ENCODE measurements around the gene DHFR2.
A peak's percentile ranks its signal among the peaks of the same experiment; 100 is the strongest.
"Not testable (repeated sequence)": the region's sequence is repeated elsewhere in the genome, so short reads cannot be mapped to it uniquely, and the experiment has no call there.

DHFR2 gene

DNA sequence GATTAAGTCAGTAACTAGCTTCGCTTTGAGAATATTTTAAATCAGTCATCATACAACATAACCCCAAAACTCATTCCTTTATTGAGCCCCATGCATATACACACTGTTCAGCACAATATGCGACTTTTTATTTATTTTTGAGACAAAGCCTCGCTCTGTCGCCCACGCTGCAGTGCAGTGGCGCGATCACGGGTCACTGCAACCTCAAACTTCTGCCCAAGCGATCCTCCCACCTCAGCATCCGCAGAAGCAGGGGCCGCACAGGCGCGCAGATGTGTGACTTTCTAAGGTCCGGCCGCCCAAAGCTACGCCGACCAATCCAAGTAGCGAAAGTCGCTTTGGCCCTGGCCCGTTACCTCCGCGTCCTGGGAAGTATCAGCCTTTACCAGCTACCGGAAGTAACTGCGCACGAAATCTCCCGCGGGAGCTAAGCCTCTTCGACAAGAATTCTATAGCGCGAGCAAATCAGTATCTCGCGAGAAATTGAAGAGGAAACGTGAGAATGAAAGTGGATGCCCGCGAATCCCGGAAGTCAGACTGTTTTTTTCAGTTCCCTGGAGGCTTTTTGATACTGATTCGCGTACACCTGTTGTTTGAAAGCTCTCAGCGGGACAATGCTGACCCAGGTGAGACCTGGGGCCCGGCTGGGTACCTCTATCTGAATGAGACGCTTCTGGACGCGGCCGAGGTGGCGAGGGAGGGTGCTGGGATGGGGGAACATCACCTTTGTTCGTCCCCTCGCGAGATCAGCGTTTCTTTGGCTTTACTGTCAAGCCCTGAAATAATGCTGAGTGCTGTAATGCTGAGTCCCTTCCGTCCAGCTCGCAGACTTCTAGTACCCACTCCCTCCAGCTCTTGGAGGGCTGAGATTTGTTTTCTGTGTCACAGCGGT, at the start of gene DHFR2, which contains the start of gene NSUN3:
Gene DHFR2 (minus strand): TSS at position 404 of the 892 bp plus-strand sequence. CDS start 1,405 bp downstream, outside the sequence.
Gene NSUN3 (plus strand): TSS at position 549 of the 892 bp plus-strand sequence. CDS start 66 bp downstream, at position 615.
- peak; percentile 96 for DNase-seq

DNA sequence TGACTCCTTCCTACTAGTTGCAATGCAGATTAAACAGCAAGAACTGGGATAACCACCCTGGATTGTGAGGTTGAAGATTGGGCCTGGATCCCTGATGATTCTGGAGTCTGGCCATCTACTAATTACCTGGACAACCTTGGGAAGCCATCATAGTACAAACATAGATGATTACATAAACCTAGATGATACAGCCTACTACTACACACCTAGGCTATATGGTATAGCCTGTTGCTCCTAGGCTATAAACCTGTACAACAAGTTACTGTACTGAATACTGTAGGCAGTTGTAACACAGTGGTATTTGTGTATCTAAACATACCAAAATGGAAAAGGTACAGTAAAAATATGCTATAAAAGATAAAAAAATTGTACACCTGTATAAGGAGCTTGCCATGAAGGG, 48.1 kb upstream of the DHFR2 start:
- no peak for DNase-seq

DNA sequence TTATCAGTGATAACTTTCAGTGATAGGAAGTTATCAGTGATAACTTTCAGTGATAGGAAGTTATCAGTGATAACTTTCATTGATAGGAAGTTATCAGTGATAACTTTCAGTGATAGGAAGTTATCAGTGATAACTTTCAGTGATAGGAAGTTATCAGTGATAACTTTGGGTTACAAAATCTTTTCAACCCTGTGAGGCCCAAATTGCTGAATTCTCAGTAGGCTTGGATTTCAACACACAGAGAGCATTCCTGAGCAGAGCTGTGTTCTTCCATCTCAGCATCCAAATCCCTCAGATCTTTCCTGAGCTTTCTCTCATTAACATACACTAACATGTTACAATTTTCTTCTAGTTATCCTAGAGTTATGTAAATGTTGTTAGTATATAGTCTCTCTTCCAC, 47.5 kb upstream of the DHFR2 start:
- not testable (repeated sequence) for DNase-seq

DNA sequence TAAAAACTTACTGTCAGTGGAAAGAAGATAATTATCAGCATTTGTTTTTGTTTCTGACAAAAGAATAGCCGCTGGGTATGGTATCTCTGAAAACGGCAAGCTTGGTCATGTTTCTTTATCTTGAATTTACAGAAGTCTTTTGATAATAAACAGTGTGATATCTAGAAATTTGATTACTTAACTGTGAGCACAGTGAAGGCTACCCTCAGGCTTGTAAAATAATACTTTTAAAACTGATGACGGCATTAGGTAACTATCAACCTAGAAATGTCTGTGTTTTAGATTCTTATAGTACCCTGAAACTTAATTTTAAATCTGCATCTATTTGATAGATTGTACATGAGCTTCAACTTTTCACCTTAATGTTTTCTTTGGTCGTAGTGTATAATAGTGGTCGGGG, 43.6 kb upstream of the DHFR2 start:
- DNase-seq: no peak

DNA sequence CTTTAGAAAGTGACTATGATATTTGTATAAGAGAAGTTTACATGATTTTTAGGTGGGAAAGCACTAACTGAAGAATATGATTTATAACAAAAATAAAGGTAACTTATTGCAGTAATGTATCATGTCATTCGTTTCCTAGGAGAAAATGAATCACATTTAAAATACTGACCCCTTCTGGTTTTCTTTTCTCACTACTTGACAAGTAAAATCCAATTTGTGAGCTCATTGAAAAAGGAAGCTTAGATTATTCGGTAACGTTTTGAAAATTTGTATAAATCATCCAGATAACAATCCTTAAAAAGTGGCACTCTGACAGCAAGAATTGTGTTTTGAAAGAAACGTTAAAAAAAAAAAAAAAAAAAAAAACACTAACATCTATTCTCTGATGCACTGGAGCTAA, 39.1 kb upstream of the DHFR2 start:
- no peak for DNase-seq

DNA sequence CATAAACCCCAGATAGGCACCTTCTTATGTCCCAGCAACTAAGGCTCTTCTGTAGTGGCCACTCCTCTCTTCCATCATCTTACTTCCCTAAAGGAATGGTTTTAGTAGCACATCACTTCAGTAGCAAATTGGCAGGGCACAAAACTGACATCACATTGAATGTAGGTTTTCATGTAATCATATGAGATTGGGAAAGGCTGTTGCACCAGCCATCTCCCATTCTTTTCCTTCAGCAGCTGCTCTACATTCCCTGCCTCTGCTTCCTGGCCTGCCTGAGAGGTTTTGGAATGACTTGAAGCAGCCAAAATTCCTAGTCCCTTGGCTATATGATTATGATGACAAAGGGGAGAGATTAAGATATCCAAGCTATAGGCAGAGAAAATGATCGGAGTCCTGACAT, 36.6 kb upstream of the DHFR2 start:
- DNase-seq: no peak

DNA sequence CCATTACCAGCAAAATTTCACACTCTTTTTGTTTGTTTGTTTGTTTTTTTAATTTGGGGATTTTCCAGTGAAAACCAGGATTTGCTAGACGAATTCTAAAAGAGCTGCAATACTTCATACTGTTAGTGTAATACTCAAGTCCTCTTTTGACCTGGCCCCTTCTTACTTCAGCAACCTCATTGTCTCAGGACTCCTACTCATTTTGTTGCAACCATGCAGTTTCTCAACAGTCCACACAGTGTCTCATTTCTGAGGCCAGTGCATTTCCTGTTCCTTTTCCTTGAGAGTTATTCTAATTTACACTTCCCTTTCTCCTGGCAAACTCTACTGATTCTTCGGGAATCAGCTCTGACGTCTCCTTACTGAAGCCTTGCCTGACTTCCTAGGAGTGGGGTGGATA, 35.7 kb upstream of the DHFR2 start:
- DNase-seq: no peak

DNA sequence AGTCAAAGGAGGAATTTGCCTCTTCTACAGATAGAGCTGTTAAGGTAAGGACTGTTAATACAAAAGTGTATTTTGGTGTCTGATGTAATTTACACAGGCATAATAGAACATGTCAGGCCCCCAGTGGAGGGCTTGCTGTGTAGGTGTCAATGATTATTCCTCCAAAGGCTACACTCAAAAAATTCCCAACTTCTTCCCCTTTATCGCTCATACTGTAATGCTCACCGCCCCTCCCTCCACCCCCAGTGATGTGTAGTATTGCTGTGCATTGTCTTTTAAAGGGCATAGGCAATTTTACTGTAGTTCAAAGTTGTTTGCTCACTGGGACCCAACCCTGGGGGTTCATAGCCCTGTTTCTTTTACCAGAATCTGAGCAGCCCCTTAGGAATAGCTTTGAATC, 32.4 kb upstream of the DHFR2 start:
- no peak for DNase-seq

DNA sequence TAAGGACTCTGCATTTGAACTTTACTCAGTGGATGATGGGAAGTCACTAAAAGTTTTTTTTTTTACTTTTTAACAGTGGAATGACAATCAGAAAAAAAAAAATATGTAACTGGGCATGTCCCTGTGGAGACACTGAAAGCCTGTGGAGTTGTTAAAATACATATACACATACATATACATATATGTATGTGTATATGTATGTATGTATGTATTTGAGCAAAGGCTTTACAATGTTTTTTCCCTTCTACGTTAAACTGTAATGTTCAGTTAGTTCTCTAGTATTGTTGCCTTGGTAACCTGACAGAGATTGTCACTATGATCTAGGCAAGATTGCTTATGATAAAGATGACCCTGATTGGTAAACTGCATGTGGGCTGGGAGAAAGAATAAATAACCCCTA, 30.4 kb upstream of the DHFR2 start:
- DNase-seq: no peak

DNA sequence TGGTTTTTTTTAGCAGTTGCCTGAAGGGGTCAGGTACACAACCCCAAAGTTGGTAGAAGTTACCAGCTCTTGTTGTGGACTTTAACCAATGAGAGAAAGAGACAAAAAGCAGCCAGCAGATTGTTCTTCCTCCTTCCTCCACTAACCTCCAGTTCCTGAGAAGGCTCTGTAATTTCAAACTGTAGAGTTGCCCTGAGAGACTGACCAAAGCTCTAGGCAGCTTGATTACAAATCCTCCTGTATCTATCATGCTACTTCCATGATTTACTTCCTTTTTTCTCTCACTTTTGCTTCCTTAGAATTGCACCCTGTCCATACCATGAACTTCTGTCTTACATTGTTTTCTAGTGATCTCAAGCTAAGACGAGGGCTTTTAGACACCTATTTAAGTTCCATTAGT, 29.4 kb upstream of the DHFR2 start:
- no peak for DNase-seq

DNA sequence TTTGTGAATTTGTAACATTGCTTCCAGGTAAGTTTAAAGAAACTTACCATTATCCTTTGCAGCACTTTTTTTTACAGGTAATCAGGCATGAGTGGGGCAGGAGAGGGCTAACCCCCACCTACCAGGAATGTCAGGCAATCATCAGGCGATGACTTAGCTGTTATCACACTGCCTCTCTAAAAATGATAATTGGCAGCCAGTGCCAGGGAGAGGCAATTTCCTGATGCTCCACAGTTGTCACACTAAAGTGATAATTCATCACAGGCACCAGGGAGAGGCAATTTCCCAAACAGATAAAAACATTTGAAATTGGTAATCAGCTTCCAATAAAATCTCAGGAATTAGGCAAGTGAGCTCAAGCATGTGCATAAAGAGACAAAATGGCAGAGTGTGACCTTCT, 26.4 kb upstream of the DHFR2 start:
- DNase-seq: no peak

DNA sequence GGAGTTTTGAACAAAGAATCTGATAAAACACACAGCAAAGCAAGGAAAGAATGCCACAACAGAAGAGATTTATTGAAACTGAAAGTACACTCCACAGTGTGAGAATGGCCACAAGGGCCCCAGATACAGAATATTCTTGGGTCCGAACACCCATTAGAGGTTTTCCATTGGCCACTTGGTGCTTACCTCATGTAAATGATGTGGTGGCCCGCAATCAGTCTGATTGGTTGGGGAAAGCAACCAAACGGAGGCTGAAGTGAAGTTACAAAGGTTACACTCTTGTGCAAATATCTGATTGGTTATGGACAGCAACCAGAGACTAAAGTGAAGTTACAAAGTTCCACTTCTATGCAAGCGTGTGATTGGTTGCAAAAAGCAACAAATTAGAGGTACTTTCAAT, 20.5 kb upstream of the DHFR2 start:
- no peak for DNase-seq

DNA sequence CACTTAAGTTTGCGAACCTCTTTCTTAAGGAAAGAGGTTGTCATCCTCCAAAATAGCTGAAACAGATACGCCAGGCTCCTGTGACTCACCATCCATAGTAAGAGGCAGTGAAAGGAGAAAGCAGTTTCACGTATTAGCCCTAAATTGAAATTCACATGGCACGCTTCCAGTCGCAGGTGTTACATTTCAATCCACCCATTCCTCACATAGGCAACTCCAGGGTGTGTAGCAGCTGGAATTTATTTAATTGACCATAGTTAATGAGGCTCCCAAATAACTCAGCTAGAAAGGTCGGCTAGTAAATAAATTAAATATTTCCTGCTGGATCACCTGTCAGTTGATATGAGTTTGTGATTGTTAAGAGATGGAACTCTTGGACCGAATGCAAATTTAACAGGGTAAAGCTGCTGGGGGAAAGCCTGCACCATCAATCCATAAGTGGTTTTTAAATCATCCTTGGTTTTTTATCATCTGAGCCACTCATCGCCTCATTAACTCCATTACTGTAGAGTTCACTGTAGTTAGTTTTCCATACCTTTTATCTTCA, 19.7 kb upstream of the DHFR2 start:
- DNase-seq: no peak

DNA sequence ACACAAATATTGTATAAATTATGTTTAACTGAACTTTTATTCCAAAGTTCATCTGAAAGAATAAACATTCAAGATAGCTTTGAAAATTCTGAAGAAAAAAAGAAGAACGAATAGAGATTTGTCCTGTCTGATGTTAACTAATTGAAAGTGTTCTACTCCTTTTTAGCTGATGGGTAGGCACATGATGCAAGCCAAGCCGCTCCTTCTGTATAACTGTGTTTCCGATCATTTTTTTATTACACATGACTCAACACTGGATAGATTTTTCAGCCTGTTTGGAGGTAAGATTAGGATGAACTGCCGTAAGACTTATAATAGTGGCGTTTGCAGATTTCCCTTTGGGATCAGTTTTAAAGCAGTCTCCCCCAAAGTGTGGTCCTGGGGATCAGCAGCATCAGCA, 19.2 kb upstream of the DHFR2 start:
- DNase-seq: no peak

DNA sequence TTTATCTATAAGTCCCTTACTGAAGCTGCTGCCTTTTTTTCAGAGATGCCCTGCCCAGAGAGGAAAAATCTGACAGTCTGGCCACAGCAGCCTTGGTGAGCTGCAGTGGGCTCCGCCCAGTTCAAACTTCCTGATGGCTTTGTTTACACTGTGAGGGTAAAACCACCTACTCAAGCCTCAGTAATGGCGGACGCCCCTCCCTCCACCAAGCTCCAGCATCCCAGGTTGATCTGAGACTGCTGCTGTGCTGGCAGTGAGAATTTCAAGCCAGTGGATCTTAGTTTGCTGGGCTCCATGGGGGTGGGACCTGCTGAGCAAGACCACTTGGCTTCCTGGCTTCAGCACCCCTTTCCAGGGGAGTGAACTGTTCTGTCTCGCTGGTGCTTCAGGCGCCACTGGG, 17.8 kb upstream of the DHFR2 start:
- DNase-seq: not testable (repeated sequence)

DNA sequence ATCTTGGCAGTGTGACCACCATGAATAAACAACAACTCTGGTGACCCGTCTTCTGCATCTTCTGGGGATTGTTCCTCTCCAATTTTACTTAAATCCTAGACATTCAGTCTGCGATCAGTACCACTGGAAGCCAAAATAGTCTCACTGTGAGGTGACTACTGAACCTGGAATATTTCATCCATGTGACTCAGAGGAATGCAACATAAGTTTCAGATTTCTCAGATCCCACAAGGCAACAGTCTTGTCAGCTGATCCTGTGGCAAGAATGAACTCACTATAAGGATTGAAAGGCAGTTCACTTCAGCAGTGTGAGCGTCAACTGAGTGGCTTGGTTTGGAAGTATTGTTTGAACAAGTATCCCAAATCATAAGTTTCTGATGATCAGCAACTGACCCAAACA, 13.3 kb upstream of the DHFR2 start:
- DNase-seq: no peak

DNA sequence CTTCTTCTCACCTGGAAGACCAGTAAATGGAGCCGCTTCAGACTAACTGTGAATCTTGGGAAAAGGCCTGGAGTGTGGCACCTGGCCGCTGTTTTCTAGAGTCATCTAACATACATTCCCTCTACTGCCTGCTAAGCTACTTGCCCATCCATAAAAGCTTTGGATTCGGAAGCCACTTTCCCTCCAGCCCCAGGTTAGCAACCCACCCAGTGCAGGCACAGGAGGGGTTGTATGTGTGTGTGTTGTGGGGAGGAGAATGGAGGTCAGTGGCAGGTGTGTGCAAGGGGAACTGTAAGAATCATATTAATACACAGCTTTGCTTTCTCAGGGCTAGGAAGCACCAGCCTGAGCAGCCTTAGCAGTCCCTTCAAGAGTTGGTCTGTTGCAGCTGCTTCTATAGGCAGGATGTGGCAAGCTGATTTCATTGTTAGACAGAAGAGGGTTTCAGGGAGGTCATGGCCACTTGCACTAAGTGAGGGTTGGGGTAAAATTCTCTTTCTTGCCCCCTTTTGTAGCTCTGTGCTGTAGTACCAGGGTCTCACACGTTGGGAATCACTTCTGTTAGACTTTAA, 9.1 kb upstream of the DHFR2 start:
- no peak for DNase-seq

DNA sequence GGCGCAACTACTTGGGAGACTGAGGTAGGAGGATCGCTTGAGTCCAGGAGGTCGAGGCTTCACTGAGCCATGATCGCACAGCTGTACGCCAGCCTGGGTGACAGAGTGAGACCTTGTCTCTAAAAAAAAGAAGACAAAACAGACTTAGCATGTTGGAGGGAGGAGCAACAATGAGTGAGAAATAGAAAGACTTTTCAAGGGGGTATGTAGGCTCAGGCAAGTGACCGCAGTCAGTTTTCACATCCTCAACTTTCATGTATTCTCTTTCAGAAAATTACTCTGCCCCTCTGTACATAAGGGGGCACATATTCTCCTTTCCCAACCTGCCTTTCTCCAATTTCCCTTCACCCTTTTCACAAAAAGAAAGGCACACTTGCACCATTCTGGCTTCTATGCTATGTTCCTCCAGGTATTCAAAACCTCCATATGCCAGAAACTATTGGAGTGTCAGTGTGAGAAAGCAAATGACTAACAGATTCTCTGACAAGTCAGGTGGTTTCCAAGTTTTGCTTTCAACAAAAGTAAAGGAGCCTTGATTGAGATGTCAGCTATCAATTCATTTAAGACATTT, 7.7 kb upstream of the DHFR2 start:
- DNase-seq: no peak

DNA sequence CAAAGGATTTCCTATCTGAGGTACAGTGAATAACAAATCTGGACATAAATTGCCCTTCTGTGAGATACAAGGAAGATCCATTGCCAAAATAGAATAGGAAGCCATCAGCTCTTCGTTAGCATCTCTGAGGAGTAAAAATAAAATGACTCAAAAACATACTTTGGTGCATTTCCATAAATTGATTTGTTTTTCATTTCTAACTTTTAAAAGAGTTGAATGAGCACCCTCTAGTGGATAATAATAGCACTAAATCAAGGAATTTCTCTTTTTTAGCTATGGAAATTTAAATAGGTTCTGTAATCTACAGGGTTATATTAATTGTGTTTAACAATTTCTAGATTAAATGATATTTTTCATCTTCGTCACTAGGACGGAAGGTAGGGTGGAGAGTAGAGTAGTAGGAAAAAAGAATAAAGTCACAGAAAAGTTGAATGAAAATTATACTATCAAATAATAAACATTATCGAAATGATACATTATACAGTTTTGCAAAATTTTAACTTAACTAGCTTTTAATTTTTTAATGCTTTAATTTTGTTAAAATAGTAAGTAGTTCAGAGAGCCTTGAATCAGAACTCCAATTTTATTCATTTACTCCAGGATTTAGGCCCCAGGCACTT, 6.6 kb upstream of the DHFR2 start:
- no peak for DNase-seq

DNA sequence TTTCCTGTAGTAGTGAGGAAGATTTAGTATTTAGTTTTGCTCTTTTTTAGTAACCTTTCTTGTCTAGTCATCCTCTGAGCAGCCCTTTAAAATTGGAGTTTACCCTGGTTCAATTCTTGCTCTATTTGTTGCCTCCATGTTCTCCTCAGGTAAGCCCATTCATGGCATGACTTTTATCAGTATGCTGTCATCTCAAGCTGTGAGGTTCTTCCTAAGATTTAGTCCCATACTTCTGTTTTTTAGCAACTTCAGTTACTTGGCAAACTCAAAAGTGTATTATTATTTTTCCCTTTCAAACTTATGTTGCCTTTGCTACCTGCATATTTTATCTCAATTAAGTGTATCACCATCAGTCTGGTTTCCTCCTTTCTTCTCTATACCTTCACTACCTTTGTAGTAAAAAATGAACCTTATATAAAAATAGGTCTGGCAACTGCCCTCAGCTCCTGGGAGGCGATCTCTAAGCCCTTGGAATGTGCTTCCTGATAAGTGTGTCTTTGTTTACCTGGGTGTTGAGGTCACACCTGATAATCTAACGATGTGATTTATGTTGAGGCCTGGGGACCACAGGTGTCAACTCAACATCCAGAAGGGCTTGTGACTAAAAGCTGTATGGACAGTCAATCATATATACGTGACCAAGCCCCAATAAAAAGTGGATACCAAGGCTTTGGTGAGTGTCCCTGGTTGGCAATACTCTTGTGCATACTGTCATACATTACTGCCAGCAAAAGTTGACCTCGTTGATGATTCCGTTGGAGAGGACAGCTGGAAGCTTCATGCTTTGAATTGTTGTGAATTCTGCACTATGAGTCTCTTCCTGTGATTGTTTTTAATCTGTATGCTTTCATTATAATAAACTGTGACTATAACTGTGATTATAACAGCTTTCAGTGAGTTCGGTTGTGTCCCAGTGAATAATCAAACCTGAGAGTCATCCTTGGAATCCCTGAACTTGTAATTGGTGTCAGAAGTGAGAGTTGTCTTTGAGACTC, 4.1 kb upstream of the DHFR2 start:
- no peak for DNase-seq

DNA sequence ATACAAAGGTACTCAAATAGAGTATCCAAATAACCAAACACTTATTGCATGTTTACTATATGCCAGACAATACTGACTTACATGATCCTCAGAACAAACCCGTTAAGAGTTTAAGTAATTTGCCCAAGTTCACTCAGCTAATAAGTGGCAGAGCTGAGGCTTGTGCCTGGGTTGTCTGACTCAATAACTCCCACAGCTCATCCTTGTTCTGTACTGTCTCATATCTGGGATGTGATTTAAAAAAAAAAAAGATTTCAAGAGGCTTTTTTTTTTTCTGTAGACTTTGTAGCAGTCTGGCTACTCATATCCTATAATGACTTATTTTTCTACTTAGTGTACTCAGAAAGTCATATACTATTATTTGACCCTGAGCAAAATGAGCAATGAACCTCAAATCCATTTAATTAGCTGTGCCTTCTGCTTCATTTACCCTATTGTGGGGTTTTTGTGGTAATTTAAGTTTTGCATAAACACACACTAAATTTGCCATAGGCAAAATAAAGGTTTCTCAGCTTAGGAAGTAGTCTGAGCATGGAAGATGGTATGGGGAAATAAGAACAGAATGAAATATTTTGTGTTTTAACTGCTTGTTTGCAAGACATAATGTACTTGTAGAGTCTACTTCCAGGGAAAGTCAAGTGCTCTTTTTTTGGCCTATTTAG, 3.2 kb upstream of the DHFR2 start:
- DNase-seq: no peak

DNA sequence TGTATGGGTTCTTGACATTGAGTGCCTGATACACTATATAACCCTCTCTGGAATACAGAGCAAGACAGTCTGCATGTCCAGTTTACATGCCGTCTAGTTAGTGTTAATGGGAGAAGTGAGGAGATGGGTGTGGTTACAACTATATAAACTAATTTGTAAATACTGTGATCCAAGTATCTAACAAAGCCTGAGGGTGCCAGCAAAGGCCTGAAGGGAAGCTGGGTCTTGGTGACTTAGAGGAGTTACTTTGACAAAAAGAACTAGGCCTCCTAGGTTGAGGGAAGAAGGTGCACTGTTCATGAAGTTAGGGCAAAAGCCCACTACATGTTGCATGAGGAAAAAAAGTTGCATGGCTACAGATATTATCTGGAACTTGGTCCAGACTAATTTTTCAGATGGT, 2.4 kb upstream of the DHFR2 start:
- no peak for DNase-seq
